Measurements from ENCODE around the gene BCAS3. TPM values are rescaled to one million over a fixed set of nuclear protein-coding genes. Genes with fewer than 3 reads are reported as not detected.

Gene BCAS3
- polyA plus RNA-seq, 1 donor from 2014 or later, result 21.6 TPM

DNA sequence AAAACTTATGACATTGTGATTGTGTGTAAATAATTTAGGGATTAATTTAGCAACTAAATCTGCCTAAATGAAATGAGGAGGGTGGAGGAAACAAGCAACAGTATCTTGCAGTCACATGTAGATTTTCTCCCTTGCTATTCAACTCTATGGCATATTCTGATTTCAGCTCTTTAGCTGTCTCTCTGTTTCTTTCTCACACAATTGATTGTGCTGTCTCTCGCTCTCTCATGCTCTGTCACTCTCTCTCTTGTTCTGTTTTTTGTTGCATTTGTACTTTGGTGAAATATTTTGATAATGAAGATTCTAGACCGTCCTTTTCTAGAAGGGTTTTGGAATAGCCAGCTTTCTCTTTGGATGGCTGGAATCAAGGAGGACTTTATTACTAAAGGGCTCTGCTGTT, 70.6 kb downstream of the BCAS3 start:
- Histone ChIP-seq H3K36me3 (ENCODE audit: insufficient read depth, low read length) (no peaks in the 10 kb centered on the region), H3K4me3 (ENCODE audit: low read length) (no peak overlapping the region), H3K27ac (ENCODE audit: low read length) (no peak overlapping the region), H4K20me1 (ENCODE audit: insufficient read depth) (no peaks in the 10 kb centered on the region), H3K27me3 (ENCODE audit: insufficient read depth, low read depth, low read length) (no peaks in the 10 kb centered on the region), H3K9me3 (ENCODE audit: low read length) (no peaks in the 10 kb centered on the region), H3K9ac (ENCODE audit: low read length) (no peak overlapping the region), H3K9me2 (ENCODE audit: insufficient read depth, low read length) (no peaks in the 10 kb centered on the region), H3F3A (ENCODE audit: insufficient read depth, low read length, poor library complexity, severe bottlenecking) (no peaks in the 10 kb centered on the region), H2AFZ (ENCODE audit: low read depth, low read length) (no peak overlapping the region), H3K79me2 (replicated peaks; ENCODE audit: insufficient read depth, low read length) (no peaks in the 10 kb centered on the region), H3K4me2 (ENCODE audit: low read length) (no peak overlapping the region)
- no peak for TF ChIP-seq EZH2 (IDR thresholded peaks at IDR 0.05; ENCODE audit: borderline replicate concordance, insufficient read depth, low read length, poor library complexity, severe bottlenecking)
- no peak for TF ChIP-seq EP300 (conservative IDR thresholded peaks at IDR 0.05; ENCODE audit: poor library complexity, severe bottlenecking)
- no peak for TF ChIP-seq RAD21 (conservative IDR thresholded peaks at IDR 0.05)
- TF ChIP-seq TAF1 (IDR thresholded peaks at IDR 0.05; ENCODE audit: low read depth), result no peak
- no peak for TF ChIP-seq SMC3 (conservative IDR thresholded peaks at IDR 0.05; ENCODE audit: poor library complexity)
- TF ChIP-seq, protein P1, sequence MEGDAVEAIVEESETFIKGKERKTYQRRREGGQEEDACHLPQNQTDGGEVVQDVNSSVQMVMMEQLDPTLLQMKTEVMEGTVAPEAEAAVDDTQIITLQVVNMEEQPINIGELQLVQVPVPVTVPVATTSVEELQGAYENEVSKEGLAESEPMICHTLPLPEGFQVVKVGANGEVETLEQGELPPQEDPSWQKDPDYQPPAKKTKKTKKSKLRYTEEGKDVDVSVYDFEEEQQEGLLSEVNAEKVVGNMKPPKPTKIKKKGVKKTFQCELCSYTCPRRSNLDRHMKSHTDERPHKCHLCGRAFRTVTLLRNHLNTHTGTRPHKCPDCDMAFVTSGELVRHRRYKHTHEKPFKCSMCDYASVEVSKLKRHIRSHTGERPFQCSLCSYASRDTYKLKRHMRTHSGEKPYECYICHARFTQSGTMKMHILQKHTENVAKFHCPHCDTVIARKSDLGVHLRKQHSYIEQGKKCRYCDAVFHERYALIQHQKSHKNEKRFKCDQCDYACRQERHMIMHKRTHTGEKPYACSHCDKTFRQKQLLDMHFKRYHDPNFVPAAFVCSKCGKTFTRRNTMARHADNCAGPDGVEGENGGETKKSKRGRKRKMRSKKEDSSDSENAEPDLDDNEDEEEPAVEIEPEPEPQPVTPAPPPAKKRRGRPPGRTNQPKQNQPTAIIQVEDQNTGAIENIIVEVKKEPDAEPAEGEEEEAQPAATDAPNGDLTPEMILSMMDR (IDR thresholded peaks at IDR 0.05; ENCODE audit: poor library complexity, severe bottlenecking), result no peak
- no peak for TF ChIP-seq REST (IDR thresholded peaks at IDR 0.05; ENCODE audit: borderline replicate concordance)
- no peak for TF ChIP-seq POLR2AphosphoS5 (IDR thresholded peaks at IDR 0.05)
- no peak for TF ChIP-seq MXI1 (conservative IDR thresholded peaks at IDR 0.05; ENCODE audit: poor library complexity, severe bottlenecking)

DNA sequence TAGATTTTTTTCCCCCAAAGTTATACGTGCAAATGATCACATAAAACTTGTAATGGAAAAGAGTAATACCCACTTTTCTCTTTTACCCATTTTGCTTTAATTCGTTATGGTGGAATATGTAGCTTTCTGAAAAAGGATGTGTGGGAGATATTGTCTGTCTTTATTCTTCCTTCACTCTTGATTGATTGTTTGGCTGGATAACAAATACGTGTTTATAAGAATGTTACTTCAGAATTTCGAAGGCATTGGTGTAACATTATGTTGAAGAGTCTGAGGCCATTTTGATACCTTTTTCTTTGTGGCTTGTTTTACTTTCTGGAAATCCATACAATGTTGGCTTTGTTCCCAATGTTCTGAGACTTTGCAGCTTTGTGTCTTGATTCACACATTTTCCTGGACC, 71.4 kb downstream of the BCAS3 start:
- H2AFZ ChIP-seq (ENCODE audit: low read depth, low read length), result no peak overlapping the region
- no peak overlapping the region for H3K9ac ChIP-seq (ENCODE audit: low read length)
- H3K36me3 ChIP-seq (ENCODE audit: insufficient read depth, low read length), result no peaks in the 10 kb centered on the region
- H3K9me2 ChIP-seq (ENCODE audit: insufficient read depth, low read length), result no peaks in the 10 kb centered on the region
- H3K79me2 ChIP-seq (replicated peaks; ENCODE audit: insufficient read depth, low read length), result no peaks in the 10 kb centered on the region
- no peaks in the 10 kb centered on the region for H3F3A ChIP-seq (ENCODE audit: insufficient read depth, low read length, poor library complexity, severe bottlenecking)
- H3K4me3 ChIP-seq (ENCODE audit: low read length), result no peak overlapping the region
- H3K27ac ChIP-seq (ENCODE audit: low read length), result no peak overlapping the region
- H3K9me3 ChIP-seq (ENCODE audit: low read length), result no peaks in the 10 kb centered on the region
- no peaks in the 10 kb centered on the region for H4K20me1 ChIP-seq (ENCODE audit: insufficient read depth)
- H3K4me2 ChIP-seq (ENCODE audit: low read length), result no peak overlapping the region
- TF ChIP-seq RAD21 (conservative IDR thresholded peaks at IDR 0.05), result no peak
- TF ChIP-seq REST (IDR thresholded peaks at IDR 0.05; ENCODE audit: borderline replicate concordance), result no peak
- no peak for TF ChIP-seq EP300 (conservative IDR thresholded peaks at IDR 0.05; ENCODE audit: poor library complexity, severe bottlenecking)
- no peak for TF ChIP-seq SMC3 (conservative IDR thresholded peaks at IDR 0.05; ENCODE audit: poor library complexity)
- no peak for TF ChIP-seq TAF1 (IDR thresholded peaks at IDR 0.05; ENCODE audit: low read depth)
- TF ChIP-seq, protein P1 (IDR thresholded peaks at IDR 0.05; ENCODE audit: poor library complexity, severe bottlenecking), result no peak
- H3K27me3 ChIP-seq (ENCODE audit: insufficient read depth, low read depth, low read length), result no peaks in the 10 kb centered on the region
